ENCODE results near the gene SOCS7. TPM values are rescaled to one million over a fixed set of nuclear protein-coding genes. Genes with fewer than 3 reads are reported as not detected.

The SOCS7 gene
- total and polyA plus RNA-seq, 2 experiments from 2014 or later, result 2.7 to 15.9 TPM

DNA sequence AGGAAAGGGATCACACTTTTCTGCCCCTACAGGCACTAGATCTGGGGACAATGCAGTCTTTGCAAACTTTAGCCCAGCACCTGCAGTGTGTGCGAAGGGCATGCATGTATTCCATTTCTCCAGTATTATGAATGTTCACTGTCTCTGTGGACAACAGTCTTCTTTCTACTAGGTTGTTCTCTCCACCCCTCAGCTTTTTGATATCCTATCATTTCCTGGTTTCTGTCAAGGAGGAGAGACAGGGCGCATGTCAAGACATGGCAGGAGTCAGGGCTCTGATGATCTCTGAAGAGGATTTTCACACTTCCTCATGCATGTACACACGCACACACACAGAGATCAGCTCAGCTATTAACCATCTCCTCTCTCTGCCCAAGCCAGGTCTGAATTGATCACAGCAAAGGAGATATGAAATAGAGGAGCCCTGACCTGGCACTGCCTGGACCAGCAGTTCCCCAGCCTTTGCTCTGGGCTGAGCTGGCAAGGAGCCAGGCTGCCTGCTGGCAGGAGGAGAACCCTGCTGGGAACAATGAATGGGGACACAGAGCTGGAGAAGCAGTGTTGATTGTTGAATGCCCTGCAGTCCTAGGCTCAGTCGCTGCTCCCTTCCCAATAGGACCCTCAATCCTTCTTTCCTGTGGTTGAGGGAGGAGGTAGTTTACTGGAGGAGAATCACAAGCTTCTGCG is 10.5 kb upstream of the SOCS7 start:
- H3K4me1 ChIP-seq (ENCODE audit: insufficient read depth), result no peaks in the 10 kb centered on the region
- H3K79me2 ChIP-seq, result no peaks in the 10 kb centered on the region
- TF ChIP-seq, protein P1, sequence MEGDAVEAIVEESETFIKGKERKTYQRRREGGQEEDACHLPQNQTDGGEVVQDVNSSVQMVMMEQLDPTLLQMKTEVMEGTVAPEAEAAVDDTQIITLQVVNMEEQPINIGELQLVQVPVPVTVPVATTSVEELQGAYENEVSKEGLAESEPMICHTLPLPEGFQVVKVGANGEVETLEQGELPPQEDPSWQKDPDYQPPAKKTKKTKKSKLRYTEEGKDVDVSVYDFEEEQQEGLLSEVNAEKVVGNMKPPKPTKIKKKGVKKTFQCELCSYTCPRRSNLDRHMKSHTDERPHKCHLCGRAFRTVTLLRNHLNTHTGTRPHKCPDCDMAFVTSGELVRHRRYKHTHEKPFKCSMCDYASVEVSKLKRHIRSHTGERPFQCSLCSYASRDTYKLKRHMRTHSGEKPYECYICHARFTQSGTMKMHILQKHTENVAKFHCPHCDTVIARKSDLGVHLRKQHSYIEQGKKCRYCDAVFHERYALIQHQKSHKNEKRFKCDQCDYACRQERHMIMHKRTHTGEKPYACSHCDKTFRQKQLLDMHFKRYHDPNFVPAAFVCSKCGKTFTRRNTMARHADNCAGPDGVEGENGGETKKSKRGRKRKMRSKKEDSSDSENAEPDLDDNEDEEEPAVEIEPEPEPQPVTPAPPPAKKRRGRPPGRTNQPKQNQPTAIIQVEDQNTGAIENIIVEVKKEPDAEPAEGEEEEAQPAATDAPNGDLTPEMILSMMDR (IDR thresholded peaks at IDR 0.05; ENCODE audit: poor library complexity), result no peak
- TF ChIP-seq EZH2phosphoT487 (IDR thresholded peaks at IDR 0.05; ENCODE audit: low read depth, severe bottlenecking, unreplicated experiment), result no peak
- no peak for TF ChIP-seq EZH2 (IDR thresholded peaks at IDR 0.05; ENCODE audit: borderline replicate concordance)
- no peaks in the 10 kb centered on the region for H3K9me3 ChIP-seq (ENCODE audit: low read depth)
- 73% methylated on average over 5 of the region's 5 CpGs for WGBS (ENCODE audit: low lambda C conversion rate, missing lambda C conversion rate)
- H3K36me3 ChIP-seq (replicated peaks; ENCODE audit: insufficient read depth, low read depth), result no peaks in the 10 kb centered on the region
- H3K27me3 ChIP-seq, result no peaks in the 10 kb centered on the region
- H3K27ac ChIP-seq, result no peak overlapping the region
- no peak overlapping the region for H3K4me3 ChIP-seq
- H3K9me2 ChIP-seq (replicated peaks; ENCODE audit: insufficient read depth), result no peaks in the 10 kb centered on the region
- peak; percentile 42 for DNase-seq (ENCODE audit: low spot score)
- no peak overlapping the region for H3K4me2 ChIP-seq
- H4K20me1 ChIP-seq (ENCODE audit: insufficient read depth, poor library complexity, severe bottlenecking), result no peaks in the 10 kb centered on the region
- H2AFZ ChIP-seq, result no peak overlapping the region

DNA sequence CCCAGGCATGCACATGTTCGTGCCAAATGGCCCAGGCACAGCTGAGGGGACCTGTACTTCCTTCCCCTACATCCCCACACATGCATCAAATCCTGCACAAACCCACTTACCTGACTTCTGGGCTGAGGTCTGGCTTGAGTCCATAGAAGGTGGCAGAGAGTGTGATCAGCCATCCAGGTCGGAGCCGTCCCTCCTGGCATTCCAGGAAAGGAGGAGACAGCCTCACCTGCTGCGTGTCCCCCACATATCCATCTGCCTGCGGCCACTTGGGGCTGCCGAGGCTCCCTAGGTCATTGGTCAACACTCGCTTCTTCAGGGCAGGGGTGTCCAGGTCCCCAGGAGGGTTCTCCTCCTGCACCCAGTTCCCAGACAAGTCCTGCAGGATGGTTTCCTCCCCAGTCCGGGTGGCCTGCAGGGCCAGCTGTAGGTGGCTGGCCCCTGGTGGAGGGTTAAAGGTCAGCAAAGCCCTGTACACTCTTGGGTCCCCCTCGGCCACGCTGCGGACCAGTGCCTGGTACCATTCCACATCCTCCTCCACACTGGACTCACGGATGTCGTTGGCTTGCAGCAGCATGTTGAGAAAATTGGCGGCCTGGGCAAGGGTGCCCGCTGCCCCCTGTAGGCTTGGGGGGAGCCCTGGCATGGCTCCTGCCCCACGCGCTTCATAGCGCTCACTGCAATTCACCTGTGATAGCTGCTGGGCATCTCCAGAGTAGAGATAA is 8.6 kb upstream of the SOCS7 start:
- H3K4me3 ChIP-seq, result no peak overlapping the region
- DNase-seq (ENCODE audit: low spot score), result no peak
- TF ChIP-seq EZH2phosphoT487 (IDR thresholded peaks at IDR 0.05; ENCODE audit: low read depth, severe bottlenecking, unreplicated experiment) (no peak), EZH2 (IDR thresholded peaks at IDR 0.05; ENCODE audit: borderline replicate concordance) (no peak)
- TF ChIP-seq, protein P1 (IDR thresholded peaks at IDR 0.05; ENCODE audit: poor library complexity), result no peak
- H3K4me1 ChIP-seq (ENCODE audit: insufficient read depth), result no peaks in the 10 kb centered on the region
- H2AFZ ChIP-seq, result no peak overlapping the region
- WGBS (ENCODE audit: low lambda C conversion rate, missing lambda C conversion rate), result 91% methylated on average over 18 of the region's 18 CpGs
- H3K4me2 ChIP-seq, result no peak overlapping the region
- H3K9me3 ChIP-seq (ENCODE audit: low read depth), result no peaks in the 10 kb centered on the region
- H3K27ac ChIP-seq, result no peak overlapping the region
- no peaks in the 10 kb centered on the region for H3K9me2 ChIP-seq (replicated peaks; ENCODE audit: insufficient read depth)
- no peaks in the 10 kb centered on the region for H3K79me2 ChIP-seq
- H4K20me1 ChIP-seq (ENCODE audit: insufficient read depth, poor library complexity, severe bottlenecking), result no peaks in the 10 kb centered on the region
- H3K36me3 ChIP-seq (replicated peaks; ENCODE audit: insufficient read depth, low read depth), result no peaks in the 10 kb centered on the region
- no peaks in the 10 kb centered on the region for H3K27me3 ChIP-seq

DNA sequence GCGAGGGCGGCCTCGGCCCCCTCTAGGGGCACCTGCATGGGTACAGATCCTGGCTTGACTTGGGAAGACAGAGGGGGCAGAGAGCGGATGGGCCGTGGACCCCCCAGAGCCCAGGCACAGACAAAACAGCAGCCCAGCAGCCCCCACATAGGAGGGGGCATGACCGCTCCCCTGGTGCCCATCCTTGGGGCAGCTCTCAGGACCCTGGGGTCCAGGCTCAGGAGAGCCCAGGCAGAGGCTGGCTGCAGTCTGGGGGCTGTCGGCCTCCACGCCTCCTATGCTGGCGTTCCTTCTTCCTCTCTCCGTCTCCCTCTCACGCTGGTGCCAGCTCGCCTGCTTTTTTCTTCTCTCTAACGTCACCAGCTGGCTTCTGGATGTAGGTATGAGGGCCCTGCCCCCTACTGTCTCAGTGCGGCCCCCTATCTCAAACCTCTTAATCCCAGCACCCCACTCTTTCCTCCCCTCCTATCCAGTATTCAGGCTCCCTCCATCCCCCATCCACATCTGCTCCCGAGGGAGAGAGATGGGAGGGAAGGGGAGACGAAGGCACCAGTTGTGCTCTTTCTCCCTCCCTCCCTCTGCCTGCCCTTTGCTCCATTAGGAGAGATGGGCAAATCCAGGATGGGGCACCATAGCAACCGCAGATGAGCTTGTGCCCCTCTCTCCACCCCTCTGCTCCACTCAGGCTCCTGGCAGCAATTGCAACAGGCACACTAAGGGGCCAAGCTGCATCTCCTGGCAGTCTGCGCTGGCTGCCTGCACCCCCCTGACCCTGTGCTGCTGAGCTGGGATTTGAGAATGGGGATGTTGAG is 7.8 kb upstream of the SOCS7 start, which contains the start of gene GPR179:
TSS of gene GPR179 (minus strand) at position 349 of the 812 bp plus-strand sequence. CDS start at position 182, 167 bp downstream.
- no peak within 1 kb of the TSS for H2AFZ ChIP-seq
- no peaks in the 10 kb centered on the region for H4K20me1 ChIP-seq (ENCODE audit: insufficient read depth, poor library complexity, severe bottlenecking)
- no peak for DNase-seq (ENCODE audit: low spot score)
- H3K9me3 ChIP-seq (ENCODE audit: low read depth), result no peaks in the 10 kb centered on the region
- H3K79me2 ChIP-seq, result no peaks in the 10 kb centered on the region
- no peaks in the 10 kb centered on the region for H3K9me2 ChIP-seq (replicated peaks; ENCODE audit: insufficient read depth)
- TF ChIP-seq, protein P1 (IDR thresholded peaks at IDR 0.05; ENCODE audit: poor library complexity), result no peak
- TF ChIP-seq EZH2 (IDR thresholded peaks at IDR 0.05; ENCODE audit: borderline replicate concordance), result no peak
- no peak for TF ChIP-seq EZH2phosphoT487 (IDR thresholded peaks at IDR 0.05; ENCODE audit: low read depth, severe bottlenecking, unreplicated experiment)
- no peaks in the 10 kb centered on the region for H3K36me3 ChIP-seq (replicated peaks; ENCODE audit: insufficient read depth, low read depth)
- 86% methylated on average over 15 of the region's 18 CpGs for WGBS (ENCODE audit: low lambda C conversion rate, missing lambda C conversion rate)
- H3K27ac ChIP-seq, result no peak within 1 kb of the TSS
- H3K4me3 ChIP-seq, result no peak within 1 kb of the TSS
- no peak within 1 kb of the TSS for H3K4me2 ChIP-seq
- H3K4me1 ChIP-seq (ENCODE audit: insufficient read depth), result no peaks in the 10 kb centered on the region
- H3K27me3 ChIP-seq, result no peaks in the 10 kb centered on the region

Data from hepatocyte (in vitro differentiated cells).